Limb (tissue), 2 donors: ENCODE measurements around the gene SLF2.
"Not testable (repeated sequence)": the region's sequence is repeated elsewhere in the genome, so short reads cannot be mapped to it uniquely, and the experiment has no call there.

Source experiments
- DNase-seq, 2 donors: peaks; one replicate each; pipeline ENCODE4 v3.0.0-alpha.2; 2016; ENCODE audit errors: extremely low spot score in 2 of 2

Gene SLF2

GRCh38 chr10:100879741-100880360 lies 32.9 kb upstream of the SLF2 start:
- DNase-seq, result peak in 1 of 2 donors; percentile 48

- DNase-seq, result peak in 1 of 2 donors; percentile 36
Observed at GRCh38 chr10:100881556-100882213, 31.1 kb upstream of the SLF2 start.

- DNase-seq, result peak in 1 of 2 donors; percentile 76
Observed at GRCh38 chr10:100882252-100882651, 30.5 kb upstream of the SLF2 start.

GRCh38 chr10:100882671-100883311 lies 30.0 kb upstream of the SLF2 start:
- peak; percentile 35 to 56 for DNase-seq

- DNase-seq, result peak; percentile 51 to 52
Observed at GRCh38 chr10:100883312-100883821, 29.4 kb upstream of the SLF2 start.

GRCh38 chr10:100885611-100886010 lies 27.2 kb upstream of the SLF2 start:
- DNase-seq, result not testable (repeated sequence)

GRCh38 chr10:100886091-100886490 lies 26.7 kb upstream of the SLF2 start:
- DNase-seq, result no peak

- DNase-seq, result peak in 1 of 2 donors; percentile 28
Observed at GRCh38 chr10:100886521-100886920, 26.2 kb upstream of the SLF2 start.

- DNase-seq, result peak; percentile 72 to 89
Observed at GRCh38 chr10:100886963-100887362, 25.8 kb upstream of the SLF2 start.

GRCh38 chr10:100887761-100888296 lies 24.9 kb upstream of the SLF2 start:
- peak in 1 of 2 donors; percentile 25 for DNase-seq

- DNase-seq, result no peak
Observed at GRCh38 chr10:100888957-100889356, 23.8 kb upstream of the SLF2 start.

- no peak for DNase-seq
Observed at GRCh38 chr10:100889546-100889945, 23.2 kb upstream of the SLF2 start.

- no peak for DNase-seq
Observed at GRCh38 chr10:100890141-100890672, 22.6 kb upstream of the SLF2 start.

- DNase-seq, result peak in 1 of 2 donors; percentile 51
Observed at GRCh38 chr10:100890673-100891317, 22.0 kb upstream of the SLF2 start.

- no peak for DNase-seq
Observed at GRCh38 chr10:100894033-100894432, 18.7 kb upstream of the SLF2 start.

- DNase-seq, result no peak
Observed at GRCh38 chr10:100894589-100895294, 18.0 kb upstream of the SLF2 start.

- no peak for DNase-seq
Observed at GRCh38 chr10:100895346-100895745, 17.4 kb upstream of the SLF2 start.

GRCh38 chr10:100895896-100896295 lies 16.9 kb upstream of the SLF2 start:
- DNase-seq, result no peak

- no peak for DNase-seq
Observed at GRCh38 chr10:100896876-100897461, 15.8 kb upstream of the SLF2 start.

GRCh38 chr10:100897976-100898375 lies 14.8 kb upstream of the SLF2 start:
- no peak for DNase-seq
